T-helper 1 cell (primary cell): ENCODE measurements around the gene CXADR.

ENCODE experiments used
- DNase-seq, 5 donors: peaks; one replicate each; pipeline ENCODE4 v3.0.0-alpha.2; 2012 to 2020

CXADR gene

GRCh38 chr21:17542371-17543011 is 29.6 kb downstream of the CXADR start:
- DNase-seq: no peak

GRCh38 chr21:17545007-17545406 is 32.2 kb downstream of the CXADR start:
- DNase-seq: no peak

- no peak for DNase-seq
These were observed 35.4 kb downstream of the CXADR start for GRCh38 chr21:17548262-17548661.

- no peak for DNase-seq
These were observed 37.9 kb downstream of the CXADR start for GRCh38 chr21:17550671-17551308.

- DNase-seq: no peak
These were observed 39.6 kb downstream of the CXADR start for GRCh38 chr21:17552410-17552809.

GRCh38 chr21:17554120-17554519 is 41.3 kb downstream of the CXADR start:
- no peak for DNase-seq

- no peak for DNase-seq
These were observed 42.0 kb downstream of the CXADR start for GRCh38 chr21:17554679-17555465.

- DNase-seq: no peak
These were observed 47.7 kb downstream of the CXADR start for GRCh38 chr21:17560377-17561025.

- no peak for DNase-seq
These were observed 57.9 kb downstream of the CXADR start for GRCh38 chr21:17570786-17571185.

GRCh38 chr21:17572431-17572830 is 59.6 kb downstream of the CXADR start:
- no peak for DNase-seq

GRCh38 chr21:17575076-17575475 is 62.2 kb downstream of the CXADR start:
- no peak for DNase-seq

GRCh38 chr21:17576080-17576835 is 63.4 kb downstream of the CXADR start:
- DNase-seq: no peak

- DNase-seq: no peak
These were observed 64.9 kb downstream of the CXADR start for GRCh38 chr21:17577701-17578100.

- no peak for DNase-seq
These were observed 65.3 kb downstream of the CXADR start for GRCh38 chr21:17578162-17578561.

- DNase-seq: no peak
These were observed 66.0 kb downstream of the CXADR start for GRCh38 chr21:17578876-17579275.

- no peak for DNase-seq
These were observed 67.5 kb downstream of the CXADR start for GRCh38 chr21:17580319-17580718.

GRCh38 chr21:17583898-17584297 is 71.1 kb downstream of the CXADR start:
- no peak for DNase-seq

- peak in 1 of 5 donors; percentile 27 for DNase-seq
These were observed 73.1 kb downstream of the CXADR start for GRCh38 chr21:17585875-17586450.

GRCh38 chr21:17590430-17590829 is 77.6 kb downstream of the CXADR start:
- no peak for DNase-seq

- no peak for DNase-seq
These were observed 84.8 kb downstream of the CXADR start for GRCh38 chr21:17597680-17598079.

GRCh38 chr21:17598437-17598836 is 85.6 kb downstream of the CXADR start:
- no peak for DNase-seq

- no peak for DNase-seq
These were observed 90.0 kb downstream of the CXADR start for GRCh38 chr21:17602874-17603273.
